GM21619 (cell line): ENCODE data around the gene NUP85.
"Not testable (repeated sequence)": the region's sequence is repeated elsewhere in the genome, so short reads cannot be mapped to it uniquely, and the experiment has no call there.

Source experiments
- ATAC-seq: cut with Tn5 transposase; IDR thresholded peaks from one replicate; pipeline ENCODE4 v1.9.1; 2021; ENCODE audit not compliant: unreplicated experiment

Gene NUP85, protein sequence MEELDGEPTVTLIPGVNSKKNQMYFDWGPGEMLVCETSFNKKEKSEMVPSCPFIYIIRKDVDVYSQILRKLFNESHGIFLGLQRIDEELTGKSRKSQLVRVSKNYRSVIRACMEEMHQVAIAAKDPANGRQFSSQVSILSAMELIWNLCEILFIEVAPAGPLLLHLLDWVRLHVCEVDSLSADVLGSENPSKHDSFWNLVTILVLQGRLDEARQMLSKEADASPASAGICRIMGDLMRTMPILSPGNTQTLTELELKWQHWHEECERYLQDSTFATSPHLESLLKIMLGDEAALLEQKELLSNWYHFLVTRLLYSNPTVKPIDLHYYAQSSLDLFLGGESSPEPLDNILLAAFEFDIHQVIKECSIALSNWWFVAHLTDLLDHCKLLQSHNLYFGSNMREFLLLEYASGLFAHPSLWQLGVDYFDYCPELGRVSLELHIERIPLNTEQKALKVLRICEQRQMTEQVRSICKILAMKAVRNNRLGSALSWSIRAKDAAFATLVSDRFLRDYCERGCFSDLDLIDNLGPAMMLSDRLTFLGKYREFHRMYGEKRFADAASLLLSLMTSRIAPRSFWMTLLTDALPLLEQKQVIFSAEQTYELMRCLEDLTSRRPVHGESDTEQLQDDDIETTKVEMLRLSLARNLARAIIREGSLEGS

DNA sequence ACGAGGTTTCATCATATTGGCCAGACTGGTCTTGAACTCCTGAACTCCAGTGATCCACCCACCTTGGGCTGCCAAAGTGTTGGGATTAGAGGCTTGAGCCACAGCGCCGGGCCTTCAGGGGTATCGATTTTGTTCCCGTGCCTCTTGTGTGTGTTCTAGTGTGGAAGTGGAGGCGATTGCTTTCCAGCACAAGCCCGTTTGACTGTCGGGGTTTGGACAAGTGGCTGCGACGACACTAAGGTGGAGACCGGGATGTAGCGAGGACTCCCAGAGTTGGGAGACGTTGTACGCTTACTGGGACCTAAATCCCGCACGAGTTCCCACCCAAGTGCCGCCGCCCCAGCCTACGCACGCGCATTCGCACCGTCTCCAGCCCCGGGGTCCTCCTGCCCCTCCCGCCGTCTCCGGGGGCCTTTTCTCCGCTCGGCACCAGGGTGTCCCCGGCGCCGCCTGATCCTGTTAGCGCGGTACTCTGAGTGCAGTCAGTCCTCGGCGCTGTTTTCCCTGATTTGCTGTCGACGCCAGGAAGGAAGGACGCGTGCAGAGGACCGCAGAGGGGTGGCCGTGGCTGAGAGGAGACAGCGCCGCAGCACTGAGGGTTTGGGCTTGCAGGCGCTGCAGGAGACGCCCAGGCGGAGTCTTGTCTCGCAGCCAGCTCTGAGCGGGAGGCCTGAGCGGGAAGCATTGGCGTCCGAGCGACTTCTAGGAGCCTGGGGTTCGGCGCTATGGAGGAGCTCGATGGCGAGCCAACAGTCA lies at the start of gene NUP85:
Gene NUP85, plus strand, starts transcription at position 643 of the 756 bp plus-strand sequence. Its CDS starts 83 bp downstream, at position 726.
- ATAC-seq = peak; percentile 65

DNA sequence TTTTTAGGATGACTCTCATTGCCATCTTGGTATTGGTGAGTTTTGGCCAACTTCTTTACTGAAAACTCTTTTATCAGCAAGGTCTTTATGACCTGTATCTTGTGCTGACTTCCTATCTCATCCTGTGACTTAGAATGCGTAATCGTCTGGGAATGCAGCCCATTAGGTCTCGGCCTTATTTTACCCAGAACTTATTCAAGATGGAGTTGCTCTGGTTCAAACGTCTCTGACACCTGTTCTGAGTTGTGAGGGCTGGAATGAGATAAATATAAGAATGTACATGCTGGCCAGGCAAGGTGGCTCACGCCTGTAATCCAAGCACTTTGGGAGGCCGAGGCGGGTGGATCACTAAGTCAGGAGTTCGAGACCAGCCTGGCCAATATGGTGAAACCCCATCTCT lies 47.0 kb upstream of the NUP85 start:
- not testable (repeated sequence) for ATAC-seq

DNA sequence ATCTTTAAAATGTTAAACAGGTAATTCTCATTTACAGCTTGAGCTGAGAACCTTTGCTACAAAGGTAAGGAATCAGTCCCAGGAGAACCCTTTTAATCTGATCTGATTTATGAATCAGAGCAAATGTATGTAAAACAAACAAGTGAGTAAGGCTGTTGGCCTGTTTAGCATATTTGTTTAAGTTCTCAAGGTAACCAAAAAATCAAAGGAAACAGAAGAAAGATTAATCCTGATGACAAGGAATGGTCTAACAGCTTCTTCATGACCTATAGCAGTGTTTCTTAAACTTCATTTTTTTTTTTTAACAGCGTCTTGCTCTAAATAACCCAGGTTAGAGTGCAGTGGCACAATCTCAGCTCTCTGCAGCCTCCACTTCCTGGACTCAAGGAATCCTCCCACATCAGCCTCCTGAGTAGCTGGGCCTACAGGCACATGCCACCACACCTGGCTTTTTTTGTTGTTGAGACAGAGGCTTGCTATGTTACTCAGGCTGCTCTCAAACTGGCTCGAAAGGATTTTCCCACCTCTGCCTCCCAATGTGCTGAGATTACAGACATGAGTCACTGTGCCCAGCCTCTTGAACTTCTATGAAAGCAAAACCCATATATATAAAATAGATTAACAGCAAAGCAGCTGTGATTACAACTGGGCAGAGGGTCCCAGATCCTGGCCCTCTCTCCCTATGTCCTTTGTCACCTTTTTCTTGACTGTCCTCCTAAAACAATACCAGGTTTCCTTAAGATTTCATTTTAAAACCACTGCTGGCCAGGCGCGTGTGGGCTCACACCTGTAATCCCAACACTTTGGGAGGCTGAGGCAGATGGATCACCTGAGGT lies 46.1 kb upstream of the NUP85 start:
- no peak for ATAC-seq

DNA sequence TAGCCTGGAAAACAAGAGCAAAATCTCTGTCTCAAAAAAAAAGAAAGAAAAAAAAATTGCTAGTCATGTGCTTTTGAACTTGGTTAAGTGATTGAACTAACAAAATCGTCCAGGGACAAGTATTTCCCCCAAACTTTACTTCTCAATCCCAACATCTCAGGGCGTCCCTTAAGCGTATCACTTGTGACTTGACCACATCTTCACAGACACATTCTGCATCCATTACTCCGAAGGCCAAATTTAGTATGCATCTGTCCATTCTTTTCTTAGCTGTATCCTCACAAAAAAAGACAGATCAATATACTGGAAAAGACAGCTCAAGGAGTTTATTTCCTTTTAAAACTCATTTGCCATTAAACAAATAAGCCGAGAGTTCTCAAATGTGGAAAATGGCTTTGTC lies 45.3 kb upstream of the NUP85 start:
- ATAC-seq = no peak

DNA sequence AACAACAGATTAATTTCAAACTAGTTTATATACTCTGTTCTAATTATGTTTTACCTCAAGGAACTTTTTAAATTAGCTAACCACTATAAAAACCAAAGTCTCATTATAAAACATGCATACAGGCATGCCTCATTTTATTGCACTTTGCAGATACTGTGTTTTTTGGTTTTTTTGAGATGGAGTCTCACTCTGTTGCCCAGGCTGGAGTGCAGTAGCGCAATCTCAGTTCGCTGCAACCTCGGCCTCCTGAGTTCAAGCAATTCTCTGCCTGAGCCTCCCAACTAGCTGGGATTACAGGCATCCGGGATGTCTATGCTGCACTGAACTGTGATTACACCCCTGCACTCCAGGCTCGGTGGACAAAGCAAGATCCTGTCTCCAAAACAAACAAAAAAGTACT lies 42.4 kb upstream of the NUP85 start:
- ATAC-seq = no peak

DNA sequence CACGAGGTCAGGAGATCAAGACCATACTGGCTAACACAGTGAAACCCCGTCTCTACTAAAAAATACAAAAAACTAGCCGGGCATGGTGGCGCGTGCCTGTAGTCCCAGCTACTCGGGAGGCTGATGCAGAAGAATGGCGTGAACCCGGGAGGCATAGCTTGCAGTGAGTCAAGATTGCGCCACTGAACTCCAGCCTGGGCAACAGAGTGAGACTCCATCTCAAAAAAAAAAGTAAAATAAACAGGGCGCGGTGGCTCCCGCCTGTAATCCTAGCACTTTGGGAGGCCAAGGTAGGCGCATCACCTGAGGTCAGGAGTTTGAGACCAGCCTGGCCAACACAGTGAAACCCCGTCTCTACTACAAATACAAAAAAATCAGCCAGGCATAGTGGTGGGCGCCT lies 40.9 kb upstream of the NUP85 start:
- not testable (repeated sequence) for ATAC-seq

DNA sequence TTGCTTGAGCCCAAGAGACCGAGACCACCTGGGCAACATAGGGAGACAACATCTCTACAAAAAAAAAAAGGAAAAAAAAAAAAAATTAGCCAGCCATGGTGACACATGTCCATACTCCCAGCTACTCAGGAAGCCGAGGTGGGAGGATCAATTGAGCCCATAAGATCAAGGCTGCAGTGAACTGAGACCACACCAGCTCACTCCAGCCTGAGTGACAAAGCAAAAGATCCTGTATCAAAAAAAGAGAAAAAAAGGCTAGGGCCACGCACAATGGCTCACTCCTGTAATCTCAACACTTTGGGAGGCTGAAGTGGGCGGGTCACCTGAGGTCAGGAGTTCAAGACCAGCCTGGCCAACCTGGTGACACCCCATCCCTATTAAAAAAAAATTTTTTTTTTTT lies 36.5 kb upstream of the NUP85 start:
- no peak for ATAC-seq

DNA sequence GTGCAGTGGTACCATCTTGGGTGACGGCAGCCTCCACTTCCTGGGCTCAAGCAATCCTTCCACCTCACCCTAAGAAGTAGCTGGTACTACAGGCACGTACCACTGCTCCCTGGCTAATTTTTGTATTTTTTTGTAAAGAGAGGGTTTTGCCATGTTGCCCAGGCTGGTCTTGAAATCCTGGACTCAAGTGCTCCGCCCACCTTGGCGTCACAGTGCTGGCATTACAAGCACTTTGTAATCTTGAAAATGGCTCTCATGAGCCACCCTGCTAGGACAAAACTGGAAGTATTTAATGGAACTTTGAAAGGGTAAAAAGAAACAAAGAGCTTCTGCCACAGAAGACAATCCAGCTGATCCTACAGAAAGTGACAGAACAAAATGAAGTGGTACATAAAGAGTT lies 32.0 kb upstream of the NUP85 start:
- ATAC-seq = no peak

DNA sequence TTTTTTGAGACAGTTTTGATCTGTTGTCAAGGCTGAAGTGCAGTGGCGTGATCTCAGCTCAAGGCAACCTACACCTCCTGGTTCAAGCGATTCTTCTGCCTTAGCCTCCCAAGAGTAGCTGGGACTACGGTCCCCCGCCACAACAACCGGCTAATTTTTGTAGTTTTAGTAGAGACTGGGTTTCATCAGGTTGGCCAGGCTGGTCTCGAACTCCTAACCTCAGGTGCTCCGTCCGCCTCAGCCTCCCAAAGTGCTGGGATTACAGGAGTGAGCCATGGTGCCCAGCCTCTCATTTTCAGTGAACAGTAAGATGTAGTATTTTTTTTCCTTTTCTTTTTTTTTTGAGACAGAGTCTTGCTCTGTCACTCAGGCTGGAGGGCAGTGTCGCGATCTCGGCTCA lies 30.5 kb upstream of the NUP85 start:
- no peak for ATAC-seq

DNA sequence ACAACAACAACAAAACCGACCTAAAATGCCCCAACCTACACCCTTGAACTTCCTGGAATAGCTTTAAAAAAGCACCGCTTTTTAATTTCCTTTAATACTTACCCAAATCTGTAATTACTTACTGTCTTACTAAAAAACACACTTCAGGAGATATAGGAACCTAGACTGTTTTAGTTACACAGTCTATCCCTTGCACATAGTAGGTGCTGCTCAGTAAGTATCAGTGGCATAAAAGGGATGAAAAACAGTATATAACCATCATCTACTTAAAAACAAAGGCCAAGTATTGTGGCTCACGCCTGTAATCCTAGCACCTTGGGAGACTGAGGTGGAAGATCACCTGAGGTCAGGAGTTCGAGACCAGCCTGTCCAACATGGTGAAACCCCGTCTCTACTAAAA lies 28.9 kb upstream of the NUP85 start:
- ATAC-seq = no peak

DNA sequence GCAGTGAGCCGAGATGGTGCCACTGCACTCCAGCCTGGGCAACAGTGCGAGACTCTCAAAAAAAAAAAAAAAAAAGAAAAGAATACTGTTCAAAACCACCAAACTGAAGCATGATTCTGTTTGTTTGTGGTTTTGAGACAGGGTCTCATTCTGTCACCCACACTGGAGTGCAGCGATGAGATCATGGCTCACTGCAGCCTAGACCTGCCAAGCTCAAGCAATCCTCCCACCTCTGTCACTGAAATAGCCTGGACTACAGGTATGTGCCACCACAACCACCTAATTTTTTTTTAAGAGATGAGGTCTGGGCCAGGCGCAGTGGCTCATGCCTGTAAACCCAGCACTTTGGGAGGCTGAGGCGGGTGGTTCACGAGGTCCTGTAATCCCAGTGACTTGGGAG lies 27.0 kb upstream of the NUP85 start:
- ATAC-seq = no peak

DNA sequence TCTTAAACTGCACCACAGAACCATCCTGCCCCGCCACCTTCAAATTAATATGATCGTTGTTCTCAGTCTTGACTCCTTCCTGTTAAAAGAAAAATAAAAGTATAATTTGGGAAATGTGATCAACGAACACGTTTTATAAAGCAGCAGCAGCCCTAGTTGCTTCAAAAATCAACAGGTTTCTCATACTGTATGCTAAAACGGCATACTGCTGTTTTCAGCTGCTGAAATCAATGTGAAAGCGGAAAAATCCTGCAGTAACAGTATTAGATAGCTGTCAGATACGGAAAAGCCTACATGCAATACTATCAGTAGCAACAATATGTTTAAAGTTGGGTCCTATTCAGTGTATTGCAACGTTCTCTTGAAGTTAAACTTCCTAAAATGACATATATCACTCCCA lies 24.4 kb upstream of the NUP85 start:
- ATAC-seq = no peak

DNA sequence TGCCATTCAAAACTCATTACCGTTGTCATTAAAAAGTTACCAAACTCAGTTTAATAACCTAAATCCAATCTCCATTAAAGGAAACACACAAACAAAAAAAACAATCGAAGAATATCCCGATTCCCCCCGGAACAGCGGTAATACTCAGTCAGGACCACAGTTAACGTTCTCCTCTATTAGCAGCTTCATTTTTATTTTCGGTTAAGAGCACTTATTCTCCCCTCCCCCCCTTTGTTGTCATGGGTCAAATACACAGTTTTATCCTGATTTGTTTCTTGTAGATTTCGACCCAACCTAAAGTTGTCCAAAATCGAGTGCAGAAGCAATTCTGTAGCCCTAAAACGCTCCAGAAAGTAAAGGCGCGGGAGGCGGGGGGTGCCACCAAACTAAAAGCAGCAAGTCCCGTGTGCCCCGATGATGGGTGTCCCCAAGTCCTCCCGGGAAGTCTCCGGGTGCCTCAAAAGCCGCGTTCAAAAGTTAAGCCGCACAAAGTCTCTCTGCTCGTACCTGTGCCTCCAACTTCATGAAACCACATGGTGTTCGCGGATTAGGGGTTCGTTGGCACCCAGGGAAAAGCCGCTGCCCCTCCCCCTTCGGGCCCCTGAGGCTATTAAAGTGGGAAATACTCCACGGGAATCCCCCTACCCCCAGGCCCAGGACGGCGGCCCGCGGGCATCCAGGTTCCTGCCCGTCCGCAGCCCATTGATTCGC lies 23.7 kb upstream of the NUP85 start:
- ATAC-seq = peak; percentile 17

DNA sequence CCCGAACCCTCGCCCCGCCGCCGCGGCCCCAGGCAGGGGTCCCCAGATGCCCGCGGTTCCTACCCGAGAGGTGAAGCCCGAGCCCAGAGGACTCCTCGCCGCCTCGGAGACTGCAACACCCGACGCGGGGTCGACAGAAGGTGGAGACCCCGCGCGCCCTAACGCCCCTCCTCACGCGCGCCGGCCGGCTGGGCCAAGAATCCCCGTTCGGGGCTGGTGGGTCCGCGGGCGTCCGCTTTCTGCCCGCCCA lies 23.2 kb upstream of the NUP85 start:
- ATAC-seq = no peak

DNA sequence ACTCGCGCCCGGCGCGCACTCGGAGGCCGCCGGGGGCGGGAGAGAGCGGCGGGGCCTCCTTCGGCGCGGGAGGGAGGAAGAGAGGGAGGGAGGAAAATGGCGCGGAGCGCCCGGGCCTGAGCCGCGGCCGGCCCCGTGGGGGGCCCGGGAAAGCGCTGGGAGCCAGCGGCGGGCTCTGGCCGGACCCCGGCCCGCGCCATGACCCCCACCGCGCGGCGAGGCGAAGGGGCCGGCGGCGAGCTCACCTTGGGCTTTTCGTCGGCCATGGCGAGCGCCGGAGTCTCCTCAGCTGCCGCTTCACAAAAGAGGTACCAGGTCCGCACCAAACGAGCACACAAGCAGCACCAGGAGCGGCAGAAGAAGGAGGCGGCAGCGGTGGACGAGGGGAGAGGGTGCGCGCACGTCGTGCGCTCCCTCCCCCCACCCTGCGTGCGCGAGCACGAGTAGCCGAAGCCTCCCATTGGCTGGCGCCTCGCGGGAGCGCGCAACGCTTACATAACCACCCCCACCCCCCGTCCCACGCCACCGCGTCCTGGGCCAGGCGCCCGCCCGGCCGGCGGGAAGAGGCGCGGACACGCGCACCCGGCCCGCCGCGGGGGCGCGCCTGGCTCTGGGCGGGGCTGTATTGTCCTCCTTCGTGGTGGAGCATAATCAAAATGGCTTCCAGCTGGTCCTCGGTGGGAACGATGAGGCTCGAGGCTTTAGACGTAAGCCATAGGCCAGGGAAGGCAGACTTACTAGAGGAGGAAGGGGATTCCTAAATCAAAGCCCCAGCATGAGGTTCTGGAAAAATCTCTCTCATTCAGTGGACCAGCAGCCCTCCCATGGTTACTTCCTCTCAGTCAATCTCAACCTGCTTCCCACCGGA lies 22.7 kb upstream of the NUP85 start, which contains the start of gene SUMO2:
Gene SUMO2, minus strand, starts transcription at position 391 of the 868 bp plus-strand sequence. Its CDS starts 125 bp downstream, at position 266.
- ATAC-seq = peak; percentile 75

DNA sequence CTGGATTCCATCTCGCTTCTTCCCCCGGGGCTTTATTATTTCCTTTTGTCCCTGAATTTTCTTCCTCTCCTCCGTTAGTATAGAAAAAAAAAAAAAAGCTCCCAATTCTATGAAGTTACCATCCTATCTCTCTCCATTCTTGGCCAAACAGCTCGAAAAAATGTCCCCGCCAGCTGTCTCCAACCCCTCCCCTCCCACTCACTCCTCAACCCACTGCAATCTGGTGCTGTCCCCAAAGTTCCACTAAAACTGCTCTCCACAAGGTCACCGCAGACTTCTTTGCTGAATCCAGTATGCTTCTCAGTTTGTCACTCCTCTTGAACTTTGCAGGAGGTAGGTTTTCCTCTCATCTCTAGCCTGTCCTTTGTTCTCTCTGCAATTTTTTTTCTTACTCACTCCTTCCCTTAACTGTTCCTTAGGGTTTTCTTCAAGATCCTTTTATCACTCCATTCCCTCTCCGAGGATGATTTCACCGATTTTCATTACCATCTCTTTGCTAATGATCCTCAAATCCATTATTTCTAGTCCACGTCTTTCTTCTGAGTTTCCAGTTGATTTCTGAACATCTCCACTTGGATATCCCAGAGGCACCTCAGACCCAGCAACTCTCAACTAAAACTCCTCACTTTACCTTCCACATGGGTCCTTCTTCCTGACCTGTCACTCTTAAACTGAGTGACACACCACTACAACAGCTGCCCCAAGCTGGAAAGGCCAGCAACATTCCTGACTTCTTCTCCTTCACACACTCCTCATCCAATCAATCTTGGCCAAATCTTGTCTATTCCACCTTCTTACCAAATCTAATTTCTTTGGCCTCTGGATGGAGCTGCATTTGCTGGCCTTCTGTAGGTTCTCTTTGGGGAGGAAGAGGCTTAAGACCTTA lies 21.2 kb upstream of the NUP85 start:
- no peak for ATAC-seq

DNA sequence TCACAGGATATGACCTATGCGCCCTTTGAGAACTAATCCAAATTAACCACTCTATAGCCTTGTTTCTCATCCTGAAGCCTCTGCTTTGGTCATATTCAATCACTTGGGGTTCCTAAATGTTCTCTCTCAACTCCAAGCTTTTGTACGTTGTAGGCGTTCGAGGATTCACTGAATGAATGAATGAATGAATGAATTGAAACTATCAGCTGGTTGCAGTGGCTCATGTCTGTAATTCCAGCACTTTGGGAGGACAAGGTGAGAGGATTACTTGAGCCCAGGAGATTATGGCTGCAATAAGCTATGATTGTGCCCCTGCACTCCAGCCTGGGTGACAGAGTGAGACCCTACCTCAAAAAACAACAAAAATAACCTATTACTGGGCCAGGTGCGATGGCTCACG lies 16.9 kb upstream of the NUP85 start:
- no peak for ATAC-seq

DNA sequence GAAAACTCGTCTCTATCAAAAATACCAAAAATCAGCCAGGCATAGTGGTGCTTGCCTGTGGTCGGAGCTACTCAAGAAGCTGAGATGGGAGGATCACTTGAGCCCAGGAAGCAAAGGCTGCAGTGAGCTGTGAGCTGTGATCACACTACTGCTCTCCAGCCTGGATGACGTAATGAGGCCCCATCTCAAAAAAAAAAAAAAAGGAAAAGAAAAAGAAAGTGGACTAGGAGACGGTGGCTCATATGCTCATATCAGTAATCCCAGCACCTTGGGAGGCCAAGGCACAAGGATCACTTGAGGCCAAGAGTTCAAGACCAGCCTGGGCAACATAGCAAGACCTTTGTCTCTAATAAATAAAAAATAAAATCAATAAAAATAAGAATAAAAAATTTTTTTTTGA lies 13.9 kb upstream of the NUP85 start:
- ATAC-seq = no peak

DNA sequence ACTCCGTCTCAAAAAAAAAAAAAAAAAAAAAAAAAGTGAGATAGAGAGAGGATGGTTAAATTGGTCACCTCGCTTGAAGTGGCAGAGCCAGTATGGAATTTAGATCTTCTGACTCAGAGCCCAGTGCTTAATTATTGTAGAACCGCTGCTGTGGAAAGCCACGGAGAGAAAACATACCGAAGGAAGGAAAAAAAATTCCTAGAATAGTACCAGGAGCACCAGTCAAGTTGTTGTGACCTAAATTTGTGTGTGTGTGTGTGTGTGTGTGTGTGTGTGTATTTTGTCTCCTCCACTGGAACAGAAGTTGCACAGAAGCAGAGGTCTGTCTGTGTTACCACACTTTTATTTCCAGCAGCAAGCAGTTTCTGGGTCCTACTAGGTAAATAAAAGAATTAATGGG lies 10.6 kb upstream of the NUP85 start:
- ATAC-seq = no peak
